HG02588 (cell line): ENCODE results near the gene SLC39A11.

Experiments used
- ATAC-seq: cut with Tn5 transposase; IDR thresholded peaks from one replicate; pipeline ENCODE4 v1.9.1; 2021; ENCODE audit warnings: mild to moderate bottlenecking, moderate library complexity; ENCODE audit not compliant: unreplicated experiment

Gene SLC39A11

DNA sequence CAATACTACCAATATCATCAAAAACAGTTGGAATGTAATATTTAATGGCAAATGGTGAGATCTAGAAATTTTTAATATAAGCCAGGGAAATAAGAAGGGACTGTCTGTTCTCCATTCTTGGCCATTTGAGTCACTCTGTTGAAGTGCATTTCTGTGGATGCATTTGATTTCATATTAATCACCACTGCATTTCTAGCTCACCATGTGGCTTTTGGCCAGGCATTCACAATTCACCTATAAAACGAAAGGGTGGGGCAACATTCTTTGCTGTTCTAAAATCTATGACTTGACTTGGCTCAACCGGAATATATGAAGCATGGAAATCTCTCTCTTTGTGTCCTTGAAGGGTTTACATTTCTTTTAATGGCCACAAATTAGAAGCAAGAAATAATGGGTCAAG, 483.0 kb downstream of the SLC39A11 start:
- no peak for ATAC-seq

DNA sequence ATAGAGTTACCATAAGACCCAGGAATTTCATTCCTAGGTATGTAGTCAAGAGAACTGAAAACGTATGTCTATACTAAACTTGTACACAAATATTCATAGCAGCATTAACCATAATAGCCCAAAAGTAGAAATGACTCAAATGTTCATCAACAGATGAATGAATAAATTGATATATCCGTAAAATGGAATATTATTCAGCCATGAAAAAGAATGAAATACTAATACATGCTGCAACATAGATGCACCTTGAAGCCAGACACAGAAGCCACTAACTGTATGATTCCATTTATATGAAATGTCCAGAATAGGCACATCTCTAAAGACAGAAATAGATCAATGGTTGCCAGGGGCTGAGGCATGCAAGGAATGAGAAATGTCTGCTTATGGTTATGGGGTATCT, 484.1 kb downstream of the SLC39A11 start:
- no peak for ATAC-seq

- ATAC-seq = no peak
These were observed 485.8 kb downstream of the SLC39A11 start for GRCh38 chr17:72606656-72607055.

- no peak for ATAC-seq
These were observed 486.9 kb downstream of the SLC39A11 start for GRCh38 chr17:72605543-72605942.

- ATAC-seq = no peak
These were observed 488.0 kb downstream of the SLC39A11 start for GRCh38 chr17:72604518-72604917.

DNA sequence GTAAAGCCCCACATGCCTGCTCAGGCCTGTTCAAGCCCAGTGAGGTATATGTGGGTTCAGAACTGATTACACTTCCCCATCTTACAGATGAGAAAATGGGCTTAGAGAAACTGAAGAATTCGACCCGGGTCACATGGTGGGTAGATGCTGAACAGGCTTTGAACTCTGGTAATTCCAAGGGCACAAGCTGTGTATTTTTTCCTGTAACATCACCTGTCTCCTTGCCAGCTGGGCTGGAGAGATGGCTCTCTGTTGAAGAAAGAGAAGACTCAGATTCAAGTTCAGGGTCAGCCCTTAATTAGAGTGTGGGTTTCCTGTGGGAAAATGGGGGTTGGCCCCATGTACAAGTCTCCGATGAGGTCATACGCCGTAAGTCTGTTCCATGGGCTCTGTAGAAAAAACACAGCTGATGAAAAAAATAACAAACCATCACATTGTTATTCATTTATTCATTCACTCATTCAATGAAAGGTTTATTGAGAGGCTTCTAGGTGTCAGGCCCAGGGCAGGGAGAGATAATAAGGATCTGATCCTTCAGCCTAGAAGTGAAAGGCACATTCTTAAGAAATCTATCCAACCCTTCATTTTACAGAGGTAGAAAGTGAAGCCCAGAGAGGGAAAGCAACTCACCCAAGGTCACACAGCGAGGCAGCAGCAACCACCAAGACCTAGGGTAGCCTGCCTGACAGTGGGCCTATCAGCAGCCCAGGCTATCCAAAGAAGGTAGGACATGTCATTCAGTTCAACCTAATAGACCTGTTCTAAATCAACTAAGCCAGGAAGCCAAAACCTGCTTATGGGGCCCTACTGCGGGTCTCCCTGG, 488.9 kb downstream of the SLC39A11 start:
- no peak for ATAC-seq

GRCh38 chr17:72602517-72603419, 489.7 kb downstream of the SLC39A11 start:
- ATAC-seq = no peak

GRCh38 chr17:72600934-72601333, 491.6 kb downstream of the SLC39A11 start:
- ATAC-seq = no peak

GRCh38 chr17:72599891-72600290, 492.6 kb downstream of the SLC39A11 start:
- no peak for ATAC-seq

GRCh38 chr17:72598695-72599094, 493.8 kb downstream of the SLC39A11 start:
- ATAC-seq = no peak

- no peak for ATAC-seq
These were observed 495.0 kb downstream of the SLC39A11 start for GRCh38 chr17:72597354-72598087.
